Naive thymus-derived CD4-positive, alpha-beta T cell (primary cell): ENCODE results near the gene SMG9. TPM values are rescaled to one million over a fixed set of nuclear protein-coding genes. Genes with fewer than 3 reads are reported as not detected.

Experiments used
- ATAC-seq: fragments of 150-1000 bp; cut with Tn5 transposase; 2 replicates; pipeline ENCODE4 v1.10.0; 2021; ENCODE audit warnings: mild to moderate bottlenecking, moderate library complexity
- CTCF ChIA-PET: fragments of 350-600 bp; sonication (Branson Sonifier 250); formaldehyde crosslinking; loops from one replicate; lab custom pipeline; 2021; ENCODE audit warnings: antibody characterized with exemption; lab: Charles Lee
- POLR2A ChIA-PET: fragments of 350-600 bp; sonication (Branson Sonifier 250); formaldehyde crosslinking; loops from one replicate; lab custom pipeline; 2021; ENCODE audit warnings: antibody characterized with exemption, inconsistent platforms; lab: Charles Lee
- DNase-seq, 9 donors: peaks; one replicate each; pipeline versions ENCODE4 v3.0.0 to v3.0.0-alpha.2; 2020 to 2022; ENCODE audit warnings: mixed read lengths in 1 of 9
- H3K27ac ChIP-seq: one replicate; pipeline ENCODE4 v1.7.0; 2013; ENCODE audit warnings: mild to moderate bottlenecking, low read depth, low read length, moderate library complexity
- H3K27me3 ChIP-seq, 2 donors: one replicate each; pipeline ENCODE4 v1.7.0; 2013; ENCODE audit warnings: low read length in 2 of 2, mild to moderate bottlenecking in 2 of 2, moderate library complexity in 2 of 2; ENCODE audit not compliant: control insufficient read depth in 2 of 2, insufficient read depth in 2 of 2
- H3K36me3 ChIP-seq, 3 experiments: 1 replicate in 2 of 3; 2 replicates in 1 of 3; pipeline ENCODE4 v1.7.0; 2013; ENCODE audit warnings: low read length in 3 of 3, mild to moderate bottlenecking in 3 of 3, moderate library complexity in 1 of 3; ENCODE audit not compliant: insufficient read depth in 3 of 3, control insufficient read depth in 2 of 3
- H3K4me1 ChIP-seq, 2 donors: one replicate each; pipeline ENCODE4 v1.7.0; 2013; ENCODE audit warnings: low read length in 2 of 2, mild to moderate bottlenecking in 2 of 2, moderate library complexity in 1 of 2; ENCODE audit not compliant: control insufficient read depth in 2 of 2, insufficient read depth in 2 of 2
- H3K4me3 ChIP-seq: 2 replicates; pipeline ENCODE4 v1.7.0; 2013; ENCODE audit warnings: mild to moderate bottlenecking, low read length
- H3K9me3 ChIP-seq, 3 experiments: 1 replicate in 2 of 3; 2 replicates in 1 of 3; pipeline ENCODE4 v1.7.0; 2013; ENCODE audit warnings: low read length in 3 of 3; ENCODE audit not compliant: control insufficient read depth in 2 of 3
- H3K27ac Mint-ChIP-seq, 9 donors: one replicate each; pipeline ENCODE4 v1.8.0; 2020 to 2022; ENCODE audit warnings: mixed read lengths in 9 of 9, mild to moderate bottlenecking in 8 of 9, moderate library complexity in 5 of 9, inconsistent platforms in 2 of 9
- H3K27me3 Mint-ChIP-seq, 5 donors: one replicate each; pipeline ENCODE4 v1.8.0; 2021 to 2022; ENCODE audit warnings: mixed read lengths in 5 of 5, mild to moderate bottlenecking in 1 of 5
- H3K36me3 Mint-ChIP-seq, 5 donors: one replicate each; pipeline ENCODE4 v1.8.0; 2020 to 2022; ENCODE audit warnings: mixed read lengths in 5 of 5, mild to moderate bottlenecking in 3 of 5, inconsistent platforms in 1 of 5
- H3K4me1 Mint-ChIP-seq, 7 donors: one replicate each; pipeline ENCODE4 v1.8.0; 2020 to 2022; ENCODE audit warnings: mixed read lengths in 7 of 7, mild to moderate bottlenecking in 3 of 7, inconsistent platforms in 1 of 7
- H3K4me3 Mint-ChIP-seq, 10 donors: one replicate each; pipeline ENCODE4 v1.8.0; 2020 to 2022; ENCODE audit warnings: mild to moderate bottlenecking in 10 of 10, mixed read lengths in 10 of 10, moderate library complexity in 6 of 10, inconsistent platforms in 2 of 10
- H3K9me3 Mint-ChIP-seq, 11 donors: one replicate each; pipeline ENCODE4 v1.8.0; 2020 to 2022; ENCODE audit warnings: mixed read lengths in 11 of 11, mild to moderate bottlenecking in 4 of 11, inconsistent platforms in 1 of 11, moderate library complexity in 1 of 11
- intact Hi-C, 2 donors: fragments of 100-400 bp; cut with micrococcal nuclease; formaldehyde crosslinking; loops; one replicate each; pipeline ENCODE4 v1.15.1; 2023
- polyA plus RNA-seq, 2 donors: library from polyadenylated mRNA; unstranded; fragments of 300-500 nt; fragmentation: Illumina TruSeq; gene quantifications; one replicate each; pipeline ENCODE4 v1.2.3, GENCODE V29; 2021
- total RNA-seq, 6 experiments: library from RNA in 5 of 6; stranded (reverse) in 5 of 6; gene quantifications; 1 replicate in 5 of 6; 2 replicates in 1 of 6; pipeline ENCODE4 v1.2.3 and lab custom pipeline; 2021 to 2026

Gene SMG9
- total and polyA plus RNA-seq, 7 experiments from 2014 or later = 7.9 to 75.9 (median 50.5) TPM

GRCh38 chr19:43781630-43782310, 27.0 kb upstream of the SMG9 start:
- Histone ChIP-seq H3K4me3 (no peak overlapping the region), H3K9me3 (no peaks in the 10 kb centered on the region), H3K27me3 (no peaks in the 10 kb centered on the region), H3K27ac (peak overlapping the region; percentile 71), H3K36me3 (no peaks in the 10 kb centered on the region), H3K4me1 (peaks cover 38 to 54% of the 10 kb centered on the region in 2 donors)
- H3K27me3 Mint-ChIP-seq = no peaks in the 10 kb centered on the region
- peak overlapping the region; percentile 56 to 95 (median 91) for H3K27ac Mint-ChIP-seq
- ATAC-seq = no peak
- peaks cover 54 to 83% (median 71%) of the 10 kb centered on the region in 7 donors for H3K4me1 Mint-ChIP-seq
- DNase-seq = no peak
- peak overlapping the region; percentile 66 to 87 (median 82) for H3K4me3 Mint-ChIP-seq
- peaks cover 0 to 2% (median 0%) of the 10 kb centered on the region in 11 donors for H3K9me3 Mint-ChIP-seq
- ChIA-PET CTCF (no interaction called here), POLR2A (interaction anchor here (0.9 to 7.9 kb wide), 2 partner anchors 16 to 25 kb away, joined by 3 to 100 read pairs; no protein-coding TSS in a partner anchor)
- intact Hi-C loops = loop anchor here (5.0 to 10.0 kb wide), 3 partner anchors 257 to 971 kb away; partner anchors contain the start of gene ETHE1 (in 1 of the 2)
- H3K36me3 Mint-ChIP-seq = peaks cover 0 to 7% (median 0%) of the 10 kb centered on the region in 5 donors

GRCh38 chr19:43780706-43781525, 26.2 kb upstream of the SMG9 start, which contains the start of gene KCNN4:
TSS of gene KCNN4 (minus strand) at chr19:43780973. CDS start at chr19:43780861, 112 bp downstream.
- Mint-ChIP-seq H3K4me3 (peak within 1 kb of the TSS; percentile 66 to 87 (median 82)), H3K36me3 (peaks cover 0 to 11% (median 0%) of the 10 kb centered on the region in 5 donors), H3K27ac (peak within 1 kb of the TSS; percentile 86 to 96 (median 93)), H3K9me3 (peaks cover 0 to 2% (median 0%) of the 10 kb centered on the region in 11 donors), H3K27me3 (no peaks in the 10 kb centered on the region), H3K4me1 (peaks cover 55 to 90% (median 78%) of the 10 kb centered on the region in 7 donors)
- Histone ChIP-seq H3K27ac (peak within 1 kb of the TSS; percentile 71), H3K36me3 (no peaks in the 10 kb centered on the region), H3K27me3 (no peaks in the 10 kb centered on the region), H3K4me3 (peak within 1 kb of the TSS; percentile 42), H3K9me3 (no peaks in the 10 kb centered on the region), H3K4me1 (peaks cover 38 to 62% of the 10 kb centered on the region in 2 donors)
- peak; percentile 75 for ATAC-seq
- intact Hi-C loops = loop anchor here (1.0 to 10.0 kb wide), 5 partner anchors 16 to 971 kb away; partner anchors contain the start of genes ETHE1 (in 1 of the 2) and SMG9 (in 1 of the 2)
- CTCF ChIA-PET = interaction anchor here (0.6 to 1.5 kb wide), 4 partner anchors 13 to 250 kb away, joined by 3 to 4 read pairs (median 3); partner anchors contain the start of gene SMG9
- peak in 6 of 9 donors; percentile 24 to 71 (median 33) for DNase-seq
- POLR2A ChIA-PET = interaction anchor here (7.9 kb wide), 1 partner anchor 15 kb away, joined by 100 read pairs; no protein-coding TSS in a partner anchor

GRCh38 chr19:43779820-43780219, 25.1 kb upstream of the SMG9 start:
- Mint-ChIP-seq H3K4me1 (peaks cover 64 to 92% (median 77%) of the 10 kb centered on the region in 7 donors), H3K36me3 (peaks cover 0 to 17% (median 0%) of the 10 kb centered on the region in 5 donors), H3K27ac (peak overlapping the region; percentile 86 to 96 (median 93)), H3K9me3 (peaks cover 0 to 2% (median 0%) of the 10 kb centered on the region in 11 donors), H3K4me3 (peak overlapping the region; percentile 66 to 87 (median 81)), H3K27me3 (no peaks in the 10 kb centered on the region)
- Histone ChIP-seq H3K27me3 (no peaks in the 10 kb centered on the region), H3K4me1 (peaks cover 38 to 57% of the 10 kb centered on the region in 2 donors), H3K36me3 (no peaks in the 10 kb centered on the region), H3K4me3 (peak overlapping the region; percentile 42), H3K27ac (peak overlapping the region; percentile 71), H3K9me3 (no peaks in the 10 kb centered on the region)
- ATAC-seq (no peak), DNase-seq (peak in 1 of 9 donors; percentile 21)
- intact Hi-C loops = loop anchor here (1.0 to 10.0 kb wide), 5 partner anchors 15 to 972 kb away; partner anchors contain the start of genes ETHE1 (in 1 of the 2) and SMG9 (in 1 of the 2)
- POLR2A ChIA-PET = interaction anchor here (0.8 to 7.9 kb wide), 4 partner anchors 14 to 34 kb away, joined by 3 to 100 read pairs (median 16); partner anchors contain the start of gene SMG9
- CTCF ChIA-PET = interaction anchor here (1.0 to 2.6 kb wide), 3 partner anchors 12 to 35 kb away, joined by 3 to 11 read pairs (median 4); no protein-coding TSS in a partner anchor

GRCh38 chr19:43779147-43779819, 24.5 kb upstream of the SMG9 start:
- ChIA-PET CTCF (interaction anchor here (0.9 to 2.6 kb wide), 6 partner anchors 11 to 38 kb away, joined by 3 to 11 read pairs (median 3); partner anchors contain the start of gene SMG9), POLR2A (interaction anchor here (0.8 to 7.9 kb wide), 5 partner anchors 14 to 34 kb away, joined by 3 to 100 read pairs (median 9); partner anchors contain the start of gene SMG9)
- H3K36me3 ChIP-seq = no peaks in the 10 kb centered on the region
- Mint-ChIP-seq H3K4me1 (peaks cover 62 to 90% (median 71%) of the 10 kb centered on the region in 7 donors), H3K27ac (peak overlapping the region; percentile 86 to 96 (median 93)), H3K9me3 (peaks cover 0 to 2% (median 0%) of the 10 kb centered on the region in 11 donors), H3K27me3 (no peaks in the 10 kb centered on the region), H3K4me3 (peak overlapping the region; percentile 66 to 87 (median 81)), H3K36me3 (peaks cover 0 to 17% (median 0%) of the 10 kb centered on the region in 5 donors)
- H3K9me3 ChIP-seq = no peaks in the 10 kb centered on the region
- intact Hi-C loops = no loop called here
- peak overlapping the region; percentile 71 for H3K27ac ChIP-seq
- DNase-seq (no peak), ATAC-seq (no peak)
- peaks cover 33 to 52% of the 10 kb centered on the region in 2 donors for H3K4me1 ChIP-seq
- no peaks in the 10 kb centered on the region for H3K27me3 ChIP-seq
- H3K4me3 ChIP-seq = peak overlapping the region; percentile 42

- no peaks in the 10 kb centered on the region for H3K9me3 ChIP-seq
- intact Hi-C loops = no loop called here
- no peak overlapping the region for H3K4me3 ChIP-seq
- H3K36me3 ChIP-seq = peaks cover 0 to 6% (median 0%) of the 10 kb centered on the region in 3 experiments
- H3K9me3 Mint-ChIP-seq = peaks cover 0 to 2% (median 0%) of the 10 kb centered on the region in 11 donors
- H3K27me3 ChIP-seq = no peaks in the 10 kb centered on the region
- ChIA-PET POLR2A (interaction anchor here (1.2 to 7.9 kb wide), 4 partner anchors 13 to 34 kb away, joined by 3 to 100 read pairs (median 18); partner anchors contain the start of gene SMG9), CTCF (interaction anchor here (0.9 to 2.6 kb wide), 5 partner anchors 13 to 37 kb away, joined by 3 to 11 read pairs (median 3); partner anchors contain the start of gene SMG9)
- DNase-seq (no peak), ATAC-seq (no peak)
- peaks cover 0 to 17% (median 0%) of the 10 kb centered on the region in 5 donors for H3K36me3 Mint-ChIP-seq
- peak overlapping the region; percentile 71 for H3K27ac ChIP-seq
- H3K27ac Mint-ChIP-seq = peak overlapping the region; percentile 84 to 96 (median 93)
- peaks cover 55 to 83% (median 65%) of the 10 kb centered on the region in 7 donors for H3K4me1 Mint-ChIP-seq
- H3K4me3 Mint-ChIP-seq = peak overlapping the region; percentile 66 to 87 (median 81)
- H3K27me3 Mint-ChIP-seq = no peaks in the 10 kb centered on the region
- H3K4me1 ChIP-seq = peaks cover 27 to 46% of the 10 kb centered on the region in 2 donors
Measured at GRCh38 chr19:43778651-43779050, 23.9 kb upstream of the SMG9 start.
